GM12892 (cell line): ENCODE data around the gene HNRNPA2B1.

Experiments used
- DNase-seq: peaks from one replicate; pipeline ENCODE4 v3.0.0; 2011; ENCODE audit not compliant: insufficient read length
- FAIRE-seq: peaks from 2 replicates; lab custom pipeline; 2011; peaks lifted over from hg19 to GRCh38; lab: Jason Lieb, UNC
- POLR2A ChIP-seq: IDR thresholded peaks from 2 replicates; pipeline ENCODE4 v1.6.1; 2011; ENCODE audit warnings: low read depth, low read length, control low read depth
- POLR2AphosphoS5 ChIP-seq: IDR thresholded peaks from 2 replicates; pipeline ENCODE4 v1.6.1; 2011; ENCODE audit warnings: low read depth, low read length, control low read depth
- TAF1 ChIP-seq: IDR thresholded peaks from 2 replicates; pipeline ENCODE4 v1.6.1; 2011; ENCODE audit warnings: low read depth, mild to moderate bottlenecking, control low read depth, low read length, borderline replicate concordance

Gene HNRNPA2B1

GRCh38 chr7:26212921-26213718, 12.6 kb upstream of the HNRNPA2B1 start:
- FAIRE-seq, result peak; percentile 17
- no peak for DNase-seq
- TF ChIP-seq TAF1, result no peak
- TF ChIP-seq POLR2AphosphoS5, result peak; percentile 81
- peak; percentile 56; the same call in 1 of the 2 replicates for TF ChIP-seq POLR2A

GRCh38 chr7:26208040-26208439, 7.5 kb upstream of the HNRNPA2B1 start:
- FAIRE-seq (no peak), DNase-seq (no peak)

GRCh38 chr7:26203016-26203415, 2.5 kb upstream of the HNRNPA2B1 start:
- DNase-seq, result no peak
- no peak for FAIRE-seq
- TF ChIP-seq POLR2AphosphoS5 (no peak), TAF1 (no peak), POLR2A (no peak)

More at GRCh38 chr7:26208040-26208439, 7.5 kb upstream of the HNRNPA2B1 start:
- TF ChIP-seq POLR2AphosphoS5 (no peak), POLR2A (no peak), TAF1 (no peak)

- no peak for TF ChIP-seq TAF1
- no peak for TF ChIP-seq POLR2A
- FAIRE-seq (peak; percentile 51), DNase-seq (peak; percentile 27)
Measured at GRCh38 chr7:26202019-26202990, 1.8 kb upstream of the HNRNPA2B1 start.

GRCh38 chr7:26201247-26202018, 887 bp upstream of the HNRNPA2B1 start, which contains the start of gene CBX3:
Gene CBX3 (plus strand): TSS chr7:26201745. CDS start chr7:26202999, 1,254 bp downstream.
- DNase-seq (peak; percentile 71), FAIRE-seq (no peak)
- TF ChIP-seq POLR2A, result peak; percentile 94
- TF ChIP-seq TAF1, result peak; percentile 78
- peak; percentile 84 for TF ChIP-seq POLR2AphosphoS5

GRCh38 chr7:26200038-26200443, 505 bp downstream of the HNRNPA2B1 start:
- TF ChIP-seq TAF1, result no peak
- TF ChIP-seq POLR2A, result no peak; the same call in 1 of the 2 replicates
- TF ChIP-seq POLR2AphosphoS5, result no peak
- FAIRE-seq, result no peak
- DNase-seq, result peak; percentile 14

GRCh38 chr7:26199301-26200037, 1.1 kb downstream of the HNRNPA2B1 start:
- FAIRE-seq (no peak), DNase-seq (no peak)
- TF ChIP-seq TAF1 (peak; percentile 6; the same call in 1 of the 2 replicates), POLR2A (no peak)

GRCh38 chr7:26198781-26199169, 1.8 kb downstream of the HNRNPA2B1 start:
- FAIRE-seq (no peak), DNase-seq (no peak)
- TF ChIP-seq POLR2A (no peak), TAF1 (no peak), POLR2AphosphoS5 (0 out of 2 replicates have a peak, but pooled peaks have one; percentile 16)

GRCh38 chr7:26198133-26198780, 2.3 kb downstream of the HNRNPA2B1 start:
- DNase-seq (no peak), FAIRE-seq (no peak)
- no peak for TF ChIP-seq TAF1
- no peak for TF ChIP-seq POLR2AphosphoS5
- TF ChIP-seq POLR2A, result peak; percentile 42; the same call in 1 of the 2 replicates
